ENCODE data around the gene FARP1. TPM values are rescaled to one million over a fixed set of nuclear protein-coding genes. Genes with fewer than 3 reads are reported as not detected.

FARP1 gene
- total and polyA plus RNA-seq, 4 experiments from 2014 or later = 0.26 to 1.5 (median 0.42) TPM; not detected in 1

GRCh38 chr13:98480915-98481877, 338.3 kb downstream of the FARP1 start:
- Mint-ChIP-seq H3K4me3 (peak overlapping the region in 6 of 8 donors; percentile 8 to 69 (median 32)), H3K27ac (peak overlapping the region; percentile 70 to 96 (median 82)), H3K27me3 (no peaks in the 10 kb centered on the region), H3K36me3 (peaks cover 8 to 37% of the 10 kb centered on the region in 2 donors), H3K9me3 (no peaks in the 10 kb centered on the region), H3K4me1 (peaks cover 69 to 93% (median 82%) of the 10 kb centered on the region in 4 donors)
- Histone ChIP-seq H3K9me3 (ENCODE audit: control insufficient read depth in 1 of 2, low read length in 2 of 2) (no peaks in the 10 kb centered on the region), H3K4me3 (ENCODE audit: low read length in 2 of 2) (no peak overlapping the region), H3K27ac (ENCODE audit: low read depth, low read length) (no peak overlapping the region), H3K36me3 (ENCODE audit: insufficient read depth, low read length) (no peaks in the 10 kb centered on the region), H3K27me3 (ENCODE audit: insufficient read depth, low read length) (no peaks in the 10 kb centered on the region), H3K4me1 (ENCODE audit: insufficient read depth, low read length) (peaks cover 96% of the 10 kb centered on the region)
- ChIA-PET POLR2A (ENCODE audit: partially characterized antibody) (interaction anchor here (0.5 to 1.5 kb wide), 9 partner anchors 27 to 1257 kb away, joined by 3 to 8 read pairs (median 3); partner anchors contain the start of gene STK24), CTCF (ENCODE audit: partially characterized antibody) (interaction anchor here (1.0 to 11.0 kb wide), 10 partner anchors 19 to 192 kb away, joined by 3 to 101 read pairs (median 4); no protein-coding TSS in a partner anchor)
- intact Hi-C loops (cut with micrococcal nuclease) = no loop called here
- peak in 1 of 5 donors; percentile 68 for DNase-seq

DNA sequence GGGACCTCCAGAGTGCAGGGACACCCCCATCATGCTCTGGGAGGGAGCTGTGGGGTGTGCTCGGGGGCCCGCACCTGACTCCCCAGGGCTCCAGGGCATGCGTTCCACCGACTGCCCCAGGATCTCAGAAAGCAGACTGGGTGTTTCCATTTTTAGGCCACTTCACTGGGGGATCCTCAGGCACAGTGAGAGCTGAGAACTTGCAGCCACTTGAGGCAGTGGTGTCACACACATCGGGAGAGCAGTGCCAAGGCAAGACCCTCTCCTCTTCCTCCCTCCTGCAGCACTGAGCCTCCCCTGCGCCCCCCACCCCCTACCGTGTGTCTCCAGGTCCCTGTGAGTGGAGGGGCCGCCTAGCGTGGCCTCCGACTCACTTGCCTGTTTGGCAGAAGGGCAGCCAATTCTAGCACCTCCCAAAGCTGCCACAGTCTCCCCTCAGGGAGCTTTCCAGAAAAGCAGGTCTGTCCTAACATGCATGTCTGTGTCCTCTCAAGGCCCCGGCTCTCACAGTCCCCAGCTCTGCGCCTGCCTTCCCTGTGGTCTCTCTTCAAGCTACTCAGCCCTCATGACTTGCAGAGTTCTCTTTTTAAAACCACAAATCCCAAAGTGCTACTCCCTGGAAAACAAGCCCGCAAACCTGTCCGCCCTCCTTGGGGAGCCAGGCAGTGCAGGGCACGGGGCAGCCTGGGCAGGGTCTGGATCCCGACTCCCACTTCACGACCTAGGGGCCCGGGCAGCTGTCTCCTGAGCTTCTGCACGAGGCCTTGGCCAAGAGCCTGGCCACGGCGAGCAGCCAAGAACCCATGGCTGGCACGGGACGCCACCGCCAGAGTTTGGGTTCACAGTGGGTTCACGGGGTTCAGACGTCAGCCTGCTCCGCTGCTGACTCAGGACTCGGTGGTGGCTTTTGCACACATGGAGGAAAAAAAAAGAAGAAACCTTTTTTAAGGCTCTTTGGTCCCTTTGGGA, 339.9 kb downstream of the FARP1 start:
- H3K36me3 ChIP-seq (ENCODE audit: insufficient read depth, low read length) = no peaks in the 10 kb centered on the region
- no peak overlapping the region for H3K4me3 ChIP-seq (ENCODE audit: low read length in 2 of 2)
- H3K4me1 ChIP-seq (ENCODE audit: insufficient read depth, low read length) = peaks cover 96% of the 10 kb centered on the region
- DNase-seq = peak in 1 of 5 donors; percentile 14
- H3K27ac ChIP-seq (ENCODE audit: low read depth, low read length) = peak overlapping the region; percentile 6
- H3K27ac Mint-ChIP-seq = peak overlapping the region; percentile 37 to 98 (median 95)
- ChIA-PET POLR2A (ENCODE audit: partially characterized antibody) (interaction anchor here (0.6 to 1.6 kb wide), 4 partner anchors 81 to 183 kb away, joined by 3 to 4 read pairs (median 3); no protein-coding TSS in a partner anchor), CTCF (ENCODE audit: partially characterized antibody) (interaction anchor here (0.7 to 11.0 kb wide), 11 partner anchors 17 to 170 kb away, joined by 3 to 101 read pairs (median 4); no protein-coding TSS in a partner anchor)
- intact Hi-C loops (cut with micrococcal nuclease) = no loop called here
- H3K9me3 ChIP-seq (ENCODE audit: control insufficient read depth in 1 of 2, low read length in 2 of 2) = no peaks in the 10 kb centered on the region
- peaks cover 68 to 93% (median 82%) of the 10 kb centered on the region in 4 donors for H3K4me1 Mint-ChIP-seq
- H3K27me3 Mint-ChIP-seq = no peaks in the 10 kb centered on the region
- H3K4me3 Mint-ChIP-seq = peak overlapping the region in 2 of 8 donors; percentile 22 to 41
- peaks cover 8 to 29% of the 10 kb centered on the region in 2 donors for H3K36me3 Mint-ChIP-seq
- H3K27me3 ChIP-seq (ENCODE audit: insufficient read depth, low read length) = no peaks in the 10 kb centered on the region
- H3K9me3 Mint-ChIP-seq = no peaks in the 10 kb centered on the region

- POLR2A ChIA-PET (ENCODE audit: partially characterized antibody) = interaction anchor here (1.5 to 2.3 kb wide), 5 partner anchors 8 to 93 kb away, joined by 4 to 14 read pairs (median 6); no protein-coding TSS in a partner anchor
- H3K27ac ChIP-seq (ENCODE audit: low read depth, low read length) = peak overlapping the region; percentile 50
- DNase-seq = no peak
- no peaks in the 10 kb centered on the region for H3K9me3 Mint-ChIP-seq
- H3K27ac Mint-ChIP-seq = peak overlapping the region; percentile 90 to 98 (median 95)
- H3K27me3 ChIP-seq (ENCODE audit: insufficient read depth, low read length) = no peaks in the 10 kb centered on the region
- peak overlapping the region in 2 of 8 donors; percentile 58 to 86 for H3K4me3 Mint-ChIP-seq
- H3K27me3 Mint-ChIP-seq = no peaks in the 10 kb centered on the region
- H3K4me1 ChIP-seq (ENCODE audit: insufficient read depth, low read length) = peaks cover 96% of the 10 kb centered on the region
- CTCF ChIA-PET (ENCODE audit: partially characterized antibody) = interaction anchor here (0.9 to 11.0 kb wide), 11 partner anchors 12 to 169 kb away, joined by 3 to 101 read pairs (median 6); no protein-coding TSS in a partner anchor
- H3K36me3 Mint-ChIP-seq = peaks cover 8 to 26% of the 10 kb centered on the region in 2 donors
- intact Hi-C loops (cut with micrococcal nuclease) = no loop called here
- H3K4me1 Mint-ChIP-seq = peaks cover 65 to 93% (median 81%) of the 10 kb centered on the region in 4 donors
- H3K9me3 ChIP-seq (ENCODE audit: control insufficient read depth in 1 of 2, low read length in 2 of 2) = no peaks in the 10 kb centered on the region
- H3K4me3 ChIP-seq (ENCODE audit: low read length in 2 of 2) = no peak overlapping the region
- H3K36me3 ChIP-seq (ENCODE audit: insufficient read depth, low read length) = no peaks in the 10 kb centered on the region
Observed at GRCh38 chr13:98483601-98484288, 340.9 kb downstream of the FARP1 start.

DNA sequence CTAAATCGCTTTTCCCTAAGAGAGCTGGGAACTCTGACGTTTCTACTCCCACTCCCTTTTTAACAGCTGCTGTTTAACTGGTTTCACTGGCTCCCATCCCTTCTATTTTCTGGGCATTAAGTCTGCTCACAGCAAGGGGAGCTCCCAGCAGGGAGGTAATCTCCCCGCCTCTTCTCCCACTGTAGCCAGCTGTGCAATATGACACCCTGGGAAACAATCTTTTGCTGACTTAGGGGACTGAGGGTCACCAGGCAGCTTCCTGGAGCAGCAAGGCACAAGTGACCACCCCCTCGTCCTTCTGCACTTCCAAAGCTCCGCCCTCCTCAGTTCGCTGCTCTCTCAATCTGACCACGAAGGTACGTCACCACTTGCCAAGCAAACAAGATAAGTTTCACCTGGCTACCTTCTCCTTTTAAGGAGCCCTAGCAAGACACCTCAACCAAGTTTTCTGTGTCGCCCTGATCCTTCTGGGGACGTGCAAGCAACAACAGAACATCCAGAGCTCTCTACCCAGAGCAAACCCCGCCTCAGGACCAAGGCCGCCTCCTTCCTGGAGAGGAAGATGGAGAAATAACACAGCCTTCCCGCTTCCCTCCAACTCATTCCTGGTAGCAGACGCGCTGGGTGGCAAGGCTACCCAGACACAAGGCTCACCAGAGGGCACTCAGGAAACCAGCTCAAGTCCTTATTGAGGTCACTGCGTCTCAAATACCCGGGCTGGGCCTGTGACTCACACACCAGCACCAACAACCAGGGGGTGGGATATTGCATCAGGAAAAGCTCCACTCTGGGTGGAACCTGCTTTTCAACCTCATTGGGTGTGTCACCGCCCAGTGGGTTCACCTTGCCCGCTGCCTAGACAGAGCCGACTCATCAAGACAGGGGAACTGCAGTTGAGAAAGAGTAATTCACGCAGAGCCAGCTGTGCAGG, 341.7 kb downstream of the FARP1 start:
- Mint-ChIP-seq H3K27ac (peak overlapping the region; percentile 90 to 98 (median 95)), H3K4me3 (peak overlapping the region; percentile 3 to 88 (median 80)), H3K9me3 (no peaks in the 10 kb centered on the region), H3K4me1 (peaks cover 64 to 93% (median 82%) of the 10 kb centered on the region in 4 donors), H3K27me3 (no peaks in the 10 kb centered on the region), H3K36me3 (peaks cover 8 to 29% of the 10 kb centered on the region in 2 donors)
- peak; percentile 59 to 93 (median 67) for DNase-seq
- intact Hi-C loops (cut with micrococcal nuclease) = loop anchor here (1.0 kb wide), 1 partner anchor 8 kb away; no protein-coding TSS in a partner anchor
- Histone ChIP-seq H3K36me3 (ENCODE audit: insufficient read depth, low read length) (no peaks in the 10 kb centered on the region), H3K27me3 (ENCODE audit: insufficient read depth, low read length) (no peaks in the 10 kb centered on the region), H3K27ac (ENCODE audit: low read depth, low read length) (peak overlapping the region; percentile 50), H3K9me3 (ENCODE audit: control insufficient read depth in 1 of 2, low read length in 2 of 2) (no peaks in the 10 kb centered on the region), H3K4me3 (ENCODE audit: low read length in 2 of 2) (no peak overlapping the region), H3K4me1 (ENCODE audit: insufficient read depth, low read length) (peaks cover 94% of the 10 kb centered on the region)
- ChIA-PET CTCF (ENCODE audit: partially characterized antibody) (interaction anchor here (0.9 to 11.0 kb wide), 10 partner anchors 13 to 168 kb away, joined by 3 to 101 read pairs (median 6); no protein-coding TSS in a partner anchor), POLR2A (ENCODE audit: partially characterized antibody) (interaction anchor here (0.5 to 2.3 kb wide), 16 partner anchors 9 to 117 kb away, joined by 3 to 14 read pairs (median 4); partner anchors contain the start of gene STK24)

DNA sequence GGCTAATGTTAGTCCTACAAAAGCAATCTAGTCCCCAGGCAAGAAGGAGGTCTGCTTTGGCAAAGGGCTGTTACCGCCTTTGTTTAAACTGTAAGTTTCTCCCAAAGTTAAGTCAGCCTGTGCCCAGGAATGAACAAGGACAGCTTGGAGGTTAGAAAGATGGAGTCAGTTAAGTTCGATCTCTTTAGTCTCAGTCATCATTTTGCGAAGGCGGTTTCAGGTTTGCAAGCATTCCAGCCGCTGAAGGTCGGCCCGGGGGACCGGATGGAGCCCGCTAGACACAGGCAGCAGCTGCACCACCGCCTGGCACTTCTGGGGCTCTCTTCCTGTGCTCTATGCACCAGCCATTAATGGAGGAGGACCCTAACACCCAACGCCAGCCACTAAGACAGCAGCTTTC, 342.7 kb downstream of the FARP1 start:
- peaks cover 69 to 100% (median 90%) of the 10 kb centered on the region in 4 donors for H3K4me1 Mint-ChIP-seq
- peak overlapping the region; percentile 90 to 98 (median 95) for H3K27ac Mint-ChIP-seq
- H3K9me3 ChIP-seq (ENCODE audit: control insufficient read depth in 1 of 2, low read length in 2 of 2) = no peaks in the 10 kb centered on the region
- peaks cover 0 to 1% (median 0%) of the 10 kb centered on the region in 8 donors for H3K9me3 Mint-ChIP-seq
- no peaks in the 10 kb centered on the region for H3K27me3 ChIP-seq (ENCODE audit: insufficient read depth, low read length)
- DNase-seq = no peak
- intact Hi-C loops (cut with micrococcal nuclease) = loop anchor here (1.0 kb wide), 1 partner anchor 9 kb away; no protein-coding TSS in a partner anchor
- peaks cover 98% of the 10 kb centered on the region for H3K4me1 ChIP-seq (ENCODE audit: insufficient read depth, low read length)
- CTCF ChIA-PET (ENCODE audit: partially characterized antibody) = interaction anchor here (1.0 to 11.0 kb wide), 7 partner anchors 14 to 167 kb away, joined by 3 to 101 read pairs (median 7); no protein-coding TSS in a partner anchor
- POLR2A ChIA-PET (ENCODE audit: partially characterized antibody) = interaction anchor here (0.6 to 2.3 kb wide), 15 partner anchors 10 to 92 kb away, joined by 3 to 14 read pairs (median 4); partner anchors contain the start of gene STK24
- no peaks in the 10 kb centered on the region for H3K27me3 Mint-ChIP-seq
- peaks cover 8 to 32% of the 10 kb centered on the region in 2 donors for H3K36me3 Mint-ChIP-seq
- no peak overlapping the region for H3K4me3 ChIP-seq (ENCODE audit: low read length in 2 of 2)
- H3K4me3 Mint-ChIP-seq = peak overlapping the region in 7 of 8 donors; percentile 60 to 88 (median 80)
- peak overlapping the region; percentile 50 for H3K27ac ChIP-seq (ENCODE audit: low read depth, low read length)
- H3K36me3 ChIP-seq (ENCODE audit: insufficient read depth, low read length) = no peaks in the 10 kb centered on the region
